ENCODE data around the gene LRRC27.
"Not testable (repeated sequence)": the region's sequence is repeated elsewhere in the genome, so short reads cannot be mapped to it uniquely, and the experiment has no call there.

- TF ChIP-seq CTCF, POLR2A (IDR thresholded peaks at IDR 0.05): not testable (repeated sequence)
These were observed 5.9 kb downstream of the LRRC27 start for GRCh38 chr10:132337854-132338253.

Measured in adrenal gland (tissue), 5 donors.